Liver (tissue), 9 donors: ENCODE measurements around the gene CDH4. TPM values are rescaled to one million over a fixed set of nuclear protein-coding genes. Genes with fewer than 3 reads are reported as not detected.

Source experiments
- DNase-seq: peaks from one replicate; pipeline ENCODE4 v3.0.0-alpha.2; 2017; ENCODE audit warnings: low spot score
- H3K27ac ChIP-seq, 2 donors: one replicate each; pipeline ENCODE4 v1.7.0; 2013; ENCODE audit warnings: inconsistent platforms in 2 of 2, low read length in 2 of 2, control low read depth in 1 of 2, low read depth in 1 of 2, mild to moderate bottlenecking in 1 of 2
- H3K27me3 ChIP-seq, 4 donors: one replicate each; pipeline versions ENCODE4 v1.6.1 to v1.7.0; 2013; ENCODE audit warnings: low read length in 3 of 4, inconsistent platforms in 1 of 4, mild to moderate bottlenecking in 1 of 4, moderate library complexity in 1 of 4; ENCODE audit not compliant: control insufficient read depth in 4 of 4, insufficient read depth in 4 of 4
- H3K36me3 ChIP-seq, 4 donors: one replicate each; pipeline versions ENCODE4 v1.6.1 to v1.7.0; 2013; ENCODE audit warnings: low read length in 3 of 4, mild to moderate bottlenecking in 3 of 4, low read depth in 1 of 4, moderate library complexity in 1 of 4; ENCODE audit not compliant: control insufficient read depth in 4 of 4, insufficient read depth in 3 of 4
- H3K4me1 ChIP-seq, 4 donors: one replicate each; pipeline versions ENCODE4 v1.6.1 to v1.7.0; 2013; ENCODE audit warnings: low read length in 3 of 4, mild to moderate bottlenecking in 3 of 4, moderate library complexity in 1 of 4; ENCODE audit not compliant: control insufficient read depth in 4 of 4, insufficient read depth in 4 of 4
- H3K4me3 ChIP-seq, 3 donors: one replicate each; pipeline versions ENCODE4 v1.6.1 to v1.7.0; 2013; ENCODE audit warnings: low read length in 3 of 3, control low read depth in 1 of 3, low read depth in 1 of 3, mild to moderate bottlenecking in 1 of 3
- H3K9ac ChIP-seq, 2 donors: one replicate each; pipeline ENCODE4 v1.7.0; 2013; ENCODE audit warnings: low read length in 2 of 2, mild to moderate bottlenecking in 2 of 2, moderate library complexity in 2 of 2, control low read depth in 1 of 2, low read depth in 1 of 2
- H3K9me3 ChIP-seq, 4 donors: one replicate each; pipeline versions ENCODE4 v1.6.1 to v1.7.0; 2013; ENCODE audit warnings: low read length in 3 of 4; ENCODE audit not compliant: control insufficient read depth in 4 of 4
- FOXA2 ChIP-seq: IDR thresholded peaks from 2 replicates; pipeline ENCODE4 v1.6.1; 2016; ENCODE audit warnings: antibody characterized with exemption
- GABPA ChIP-seq, 2 donors: IDR thresholded peaks in 1 of 2; conservative IDR thresholded peaks in 1 of 2; 2 replicates each; pipeline ENCODE4 v1.6.1; 2016; ENCODE audit warnings: antibody characterized with exemption in 2 of 2, mild to moderate bottlenecking in 1 of 2, moderate library complexity in 1 of 2
- HNF4A ChIP-seq, 2 donors: conservative IDR thresholded peaks; 2 replicates each; pipeline ENCODE4 v1.6.1; 2016; ENCODE audit warnings: antibody characterized with exemption in 2 of 2, mild to moderate bottlenecking in 2 of 2
- HNF4G ChIP-seq: IDR thresholded peaks from 2 replicates; pipeline ENCODE4 v1.6.1; 2016; ENCODE audit warnings: antibody characterized with exemption
- JUND ChIP-seq, 2 donors: IDR thresholded peaks; 2 replicates each; pipeline ENCODE4 v1.6.1; 2016; ENCODE audit warnings: antibody characterized with exemption in 2 of 2
- NR2F2 ChIP-seq: IDR thresholded peaks from 2 replicates; pipeline ENCODE4 v1.6.1; 2016; ENCODE audit warnings: antibody characterized with exemption
- RAD21 ChIP-seq, 2 donors: IDR thresholded peaks; 2 replicates each; pipeline ENCODE4 v1.6.1; 2016; ENCODE audit warnings: antibody characterized with exemption in 2 of 2, mild to moderate bottlenecking in 2 of 2
- SP1 ChIP-seq: IDR thresholded peaks from 2 replicates; pipeline ENCODE4 v1.6.1; 2018; ENCODE audit warnings: antibody characterized with exemption, mild to moderate bottlenecking
- TAF1 ChIP-seq: conservative IDR thresholded peaks from 2 replicates; pipeline ENCODE4 v1.6.1; 2016; ENCODE audit warnings: antibody characterized with exemption, mild to moderate bottlenecking
- YY1 ChIP-seq: IDR thresholded peaks from 2 replicates; pipeline ENCODE4 v1.6.1; 2016; ENCODE audit warnings: antibody characterized with exemption, mild to moderate bottlenecking
- WGBS: extraction: QIAGEN DNeasy Blood & Tissue Kit; methylation state at CpG from one replicate; pipeline ENCODE4 v1.1.7; 2013; 5-methylcytosine and 5-hydroxymethylcytosine counted together
- polyA plus RNA-seq, 2 donors: library from polyadenylated mRNA; stranded (reverse) in 1 of 2; unstranded in 1 of 2; fragments of 200-250 nt in 1 of 2; fragments of >200 nt in 1 of 2; fragmentation: Nextera tagmentation in 1 of 2; extraction: Ambion mirVana in 1 of 2; gene quantifications; one replicate each; pipeline versions ENCODE4 v1.2.1 to v1.2.3, GENCODE V29; 2013 to 2015
- total RNA-seq, 2 donors: library from RNA; depleted of rRNA; stranded (reverse); fragments of >200 nt; gene quantifications; one replicate each; pipeline ENCODE4 v1.2.3, GENCODE V29; 2014
- TF ChIP-seq, protein P1 (sequence below): fragments of 150-350 bp; IDR thresholded peaks from 2 replicates; pipeline ENCODE4 v1.5.1; 2017; ENCODE audit warnings: improper control_type of control experiment, low read depth, low read length; ENCODE audit not compliant: missing input control
- TF ChIP-seq, protein P2 (sequence below): IDR thresholded peaks from 2 replicates; pipeline ENCODE4 v1.6.1; 2016; ENCODE audit warnings: antibody characterized with exemption
- TF ChIP-seq, protein P3 (sequence below): IDR thresholded peaks from 2 replicates; pipeline ENCODE4 v1.6.1; 2016; ENCODE audit warnings: antibody characterized with exemption, mild to moderate bottlenecking
- TF ChIP-seq, protein P4 (sequence below): IDR thresholded peaks from 2 replicates; pipeline ENCODE4 v1.6.1; 2016; ENCODE audit warnings: antibody characterized with exemption
- TF ChIP-seq, protein P5 (sequence below): IDR thresholded peaks from 2 replicates; pipeline ENCODE4 v1.6.1; 2016; ENCODE audit warnings: antibody characterized with exemption
- donor health status: healthy.
- donor health status: healthy.
- donor health status: healthy.
- donor health status: healthy.
- donor health status: healthy.

CDH4 gene
- total and polyA plus RNA-seq, 4 donors: 0.03 to 0.25 (median 0.19) TPM; not detected in 1

DNA sequence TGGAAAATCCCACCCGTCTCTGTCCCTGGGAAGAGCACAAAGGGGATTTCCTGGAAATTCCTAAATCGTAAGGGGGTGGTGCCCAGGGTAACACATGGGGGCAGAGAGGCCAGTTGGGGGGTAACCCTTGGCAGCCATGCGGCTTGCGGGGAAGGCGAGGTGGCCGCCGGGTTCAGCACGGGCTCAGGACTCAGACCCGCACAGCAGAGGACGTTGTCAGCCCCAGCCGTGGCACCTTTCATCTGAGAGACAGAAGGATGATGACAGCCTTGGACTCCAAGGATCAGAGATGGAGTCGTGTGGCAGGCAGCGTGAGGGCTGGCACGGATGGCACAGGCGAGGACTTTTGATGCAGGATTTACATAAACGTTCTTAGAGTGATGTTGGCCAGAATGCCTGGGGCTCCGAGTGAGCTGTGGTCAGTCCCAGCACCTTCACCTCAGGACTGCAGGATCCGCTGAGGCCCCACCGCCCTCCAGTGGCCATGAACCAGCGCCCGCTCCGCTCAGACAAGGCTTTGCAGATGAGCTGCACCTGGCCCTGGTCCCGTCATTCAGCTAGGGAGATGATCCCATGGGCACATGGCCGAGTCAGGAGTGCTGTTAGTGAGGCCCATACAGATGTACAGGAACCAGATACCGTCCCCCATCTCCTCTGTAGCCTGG lies 623.3 kb downstream of the CDH4 start:
- H3K27ac ChIP-seq: no peak overlapping the region
- H3K9ac ChIP-seq: no peak overlapping the region
- H3K36me3 ChIP-seq: no peaks in the 10 kb centered on the region
- TF ChIP-seq RAD21 (IDR thresholded peaks at IDR 0.05) (no peak), FOXA2 (no peak)
- TF ChIP-seq, protein P1, sequence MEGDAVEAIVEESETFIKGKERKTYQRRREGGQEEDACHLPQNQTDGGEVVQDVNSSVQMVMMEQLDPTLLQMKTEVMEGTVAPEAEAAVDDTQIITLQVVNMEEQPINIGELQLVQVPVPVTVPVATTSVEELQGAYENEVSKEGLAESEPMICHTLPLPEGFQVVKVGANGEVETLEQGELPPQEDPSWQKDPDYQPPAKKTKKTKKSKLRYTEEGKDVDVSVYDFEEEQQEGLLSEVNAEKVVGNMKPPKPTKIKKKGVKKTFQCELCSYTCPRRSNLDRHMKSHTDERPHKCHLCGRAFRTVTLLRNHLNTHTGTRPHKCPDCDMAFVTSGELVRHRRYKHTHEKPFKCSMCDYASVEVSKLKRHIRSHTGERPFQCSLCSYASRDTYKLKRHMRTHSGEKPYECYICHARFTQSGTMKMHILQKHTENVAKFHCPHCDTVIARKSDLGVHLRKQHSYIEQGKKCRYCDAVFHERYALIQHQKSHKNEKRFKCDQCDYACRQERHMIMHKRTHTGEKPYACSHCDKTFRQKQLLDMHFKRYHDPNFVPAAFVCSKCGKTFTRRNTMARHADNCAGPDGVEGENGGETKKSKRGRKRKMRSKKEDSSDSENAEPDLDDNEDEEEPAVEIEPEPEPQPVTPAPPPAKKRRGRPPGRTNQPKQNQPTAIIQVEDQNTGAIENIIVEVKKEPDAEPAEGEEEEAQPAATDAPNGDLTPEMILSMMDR: no peak
- H3K4me1 ChIP-seq: no peaks in the 10 kb centered on the region
- no peak for DNase-seq
- H3K9me3 ChIP-seq: peaks cover 0 to 4% (median 0%) of the 10 kb centered on the region in 4 donors
- H3K4me3 ChIP-seq: no peak overlapping the region
- WGBS: 71% methylated on average over 25 of the region's 25 CpGs
- peaks cover 0 to 4% (median 2%) of the 10 kb centered on the region in 4 donors for H3K27me3 ChIP-seq

DNA sequence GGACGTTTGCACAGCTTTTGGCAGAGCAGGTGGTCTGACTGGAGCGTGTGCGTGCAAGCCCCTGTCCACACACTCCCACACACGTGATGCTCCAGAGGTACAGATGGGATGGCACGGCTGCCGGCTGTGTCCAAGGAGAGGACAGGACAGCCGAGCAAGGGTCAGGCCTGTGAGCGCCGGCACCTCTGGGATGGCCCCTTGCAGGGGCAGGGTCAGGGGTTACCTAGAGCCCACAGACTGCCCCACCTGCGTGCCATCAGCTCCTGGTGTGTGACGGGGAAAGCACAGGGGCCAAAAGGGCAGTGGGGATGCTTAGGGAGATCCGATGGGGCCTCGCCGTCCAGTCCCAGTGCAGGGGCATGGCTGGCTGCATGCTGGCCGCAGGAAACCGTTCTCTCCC lies 623.9 kb downstream of the CDH4 start:
- 59% methylated on average over 16 of the region's 16 CpGs for WGBS
- Histone ChIP-seq H3K4me3 (no peak overlapping the region), H3K4me1 (no peaks in the 10 kb centered on the region), H3K9me3 (peaks cover 0 to 4% (median 0%) of the 10 kb centered on the region in 4 donors), H3K27me3 (peaks cover 0 to 4% (median 2%) of the 10 kb centered on the region in 4 donors), H3K9ac (no peak overlapping the region), H3K36me3 (no peaks in the 10 kb centered on the region), H3K27ac (no peak overlapping the region)
- no peak for DNase-seq
- TF ChIP-seq TAF1 (no peak), HNF4G (no peak), HNF4A (conservative IDR thresholded peaks at IDR 0.05) (no peak), NR2F2 (no peak), JUND (IDR thresholded peaks at IDR 0.05) (no peak), SP1 (no peak)

DNA sequence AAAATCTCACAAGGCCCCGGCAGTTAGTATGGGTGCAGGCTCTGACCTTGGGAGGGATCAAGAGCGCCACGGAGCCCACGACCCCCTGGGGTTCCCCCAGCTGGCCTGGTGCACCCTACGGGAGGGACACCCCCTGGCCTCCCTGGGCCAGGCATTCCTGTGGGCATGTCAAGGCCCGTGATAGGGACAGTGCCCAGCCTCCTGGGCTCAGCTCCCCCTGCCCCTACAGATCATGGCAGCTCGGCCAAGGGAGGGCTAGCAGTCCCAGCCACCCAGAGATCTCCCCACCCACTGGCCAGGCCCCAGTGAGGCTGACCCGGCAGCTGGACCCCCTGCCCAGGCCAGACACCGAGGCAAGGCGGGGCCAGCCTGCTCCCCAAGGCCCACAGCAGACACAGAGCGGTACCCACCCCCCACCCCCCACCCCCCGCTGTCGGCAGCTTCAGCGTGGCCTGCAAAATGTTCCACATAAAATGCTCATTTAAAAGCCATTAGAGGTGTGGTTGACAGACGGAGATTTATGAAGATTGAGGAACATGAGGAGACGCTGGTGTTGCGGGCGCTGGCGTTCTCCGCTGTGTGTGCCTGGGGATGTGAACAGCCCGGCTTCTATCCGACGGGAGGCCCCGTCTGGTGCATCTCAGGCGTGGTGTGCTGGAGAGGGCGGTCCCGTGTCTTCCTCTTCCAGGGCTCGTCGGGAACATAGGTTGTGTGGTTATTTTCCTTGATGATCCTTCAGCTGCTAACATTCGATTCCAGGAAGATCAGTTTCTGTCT lies 625.1 kb downstream of the CDH4 start:
- H3K36me3 ChIP-seq: no peaks in the 10 kb centered on the region
- H3K4me3 ChIP-seq: no peak overlapping the region
- H3K9ac ChIP-seq: no peak overlapping the region
- H3K27ac ChIP-seq: no peak overlapping the region
- DNase-seq: no peak
- peaks cover 0 to 4% (median 0%) of the 10 kb centered on the region in 4 donors for H3K27me3 ChIP-seq
- no peaks in the 10 kb centered on the region for H3K4me1 ChIP-seq
- no peak for TF ChIP-seq NR2F2
- TF ChIP-seq, protein P2, sequence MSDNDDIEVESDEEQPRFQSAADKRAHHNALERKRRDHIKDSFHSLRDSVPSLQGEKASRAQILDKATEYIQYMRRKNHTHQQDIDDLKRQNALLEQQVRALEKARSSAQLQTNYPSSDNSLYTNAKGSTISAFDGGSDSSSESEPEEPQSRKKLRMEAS: no peak
- TF ChIP-seq GABPA (IDR thresholded peaks at IDR 0.05 in 1 of 2, conservative IDR thresholded peaks at IDR 0.05 in 1 of 2): no peak
- TF ChIP-seq, protein P3, sequence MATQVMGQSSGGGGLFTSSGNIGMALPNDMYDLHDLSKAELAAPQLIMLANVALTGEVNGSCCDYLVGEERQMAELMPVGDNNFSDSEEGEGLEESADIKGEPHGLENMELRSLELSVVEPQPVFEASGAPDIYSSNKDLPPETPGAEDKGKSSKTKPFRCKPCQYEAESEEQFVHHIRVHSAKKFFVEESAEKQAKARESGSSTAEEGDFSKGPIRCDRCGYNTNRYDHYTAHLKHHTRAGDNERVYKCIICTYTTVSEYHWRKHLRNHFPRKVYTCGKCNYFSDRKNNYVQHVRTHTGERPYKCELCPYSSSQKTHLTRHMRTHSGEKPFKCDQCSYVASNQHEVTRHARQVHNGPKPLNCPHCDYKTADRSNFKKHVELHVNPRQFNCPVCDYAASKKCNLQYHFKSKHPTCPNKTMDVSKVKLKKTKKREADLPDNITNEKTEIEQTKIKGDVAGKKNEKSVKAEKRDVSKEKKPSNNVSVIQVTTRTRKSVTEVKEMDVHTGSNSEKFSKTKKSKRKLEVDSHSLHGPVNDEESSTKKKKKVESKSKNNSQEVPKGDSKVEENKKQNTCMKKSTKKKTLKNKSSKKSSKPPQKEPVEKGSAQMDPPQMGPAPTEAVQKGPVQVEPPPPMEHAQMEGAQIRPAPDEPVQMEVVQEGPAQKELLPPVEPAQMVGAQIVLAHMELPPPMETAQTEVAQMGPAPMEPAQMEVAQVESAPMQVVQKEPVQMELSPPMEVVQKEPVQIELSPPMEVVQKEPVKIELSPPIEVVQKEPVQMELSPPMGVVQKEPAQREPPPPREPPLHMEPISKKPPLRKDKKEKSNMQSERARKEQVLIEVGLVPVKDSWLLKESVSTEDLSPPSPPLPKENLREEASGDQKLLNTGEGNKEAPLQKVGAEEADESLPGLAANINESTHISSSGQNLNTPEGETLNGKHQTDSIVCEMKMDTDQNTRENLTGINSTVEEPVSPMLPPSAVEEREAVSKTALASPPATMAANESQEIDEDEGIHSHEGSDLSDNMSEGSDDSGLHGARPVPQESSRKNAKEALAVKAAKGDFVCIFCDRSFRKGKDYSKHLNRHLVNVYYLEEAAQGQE: no peak
- TF ChIP-seq, protein P1: no peak
- no peak for TF ChIP-seq TAF1
- TF ChIP-seq, protein P4, sequence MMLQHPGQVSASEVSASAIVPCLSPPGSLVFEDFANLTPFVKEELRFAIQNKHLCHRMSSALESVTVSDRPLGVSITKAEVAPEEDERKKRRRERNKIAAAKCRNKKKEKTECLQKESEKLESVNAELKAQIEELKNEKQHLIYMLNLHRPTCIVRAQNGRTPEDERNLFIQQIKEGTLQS: no peak
- no peak for TF ChIP-seq YY1
- TF ChIP-seq, protein P5, sequence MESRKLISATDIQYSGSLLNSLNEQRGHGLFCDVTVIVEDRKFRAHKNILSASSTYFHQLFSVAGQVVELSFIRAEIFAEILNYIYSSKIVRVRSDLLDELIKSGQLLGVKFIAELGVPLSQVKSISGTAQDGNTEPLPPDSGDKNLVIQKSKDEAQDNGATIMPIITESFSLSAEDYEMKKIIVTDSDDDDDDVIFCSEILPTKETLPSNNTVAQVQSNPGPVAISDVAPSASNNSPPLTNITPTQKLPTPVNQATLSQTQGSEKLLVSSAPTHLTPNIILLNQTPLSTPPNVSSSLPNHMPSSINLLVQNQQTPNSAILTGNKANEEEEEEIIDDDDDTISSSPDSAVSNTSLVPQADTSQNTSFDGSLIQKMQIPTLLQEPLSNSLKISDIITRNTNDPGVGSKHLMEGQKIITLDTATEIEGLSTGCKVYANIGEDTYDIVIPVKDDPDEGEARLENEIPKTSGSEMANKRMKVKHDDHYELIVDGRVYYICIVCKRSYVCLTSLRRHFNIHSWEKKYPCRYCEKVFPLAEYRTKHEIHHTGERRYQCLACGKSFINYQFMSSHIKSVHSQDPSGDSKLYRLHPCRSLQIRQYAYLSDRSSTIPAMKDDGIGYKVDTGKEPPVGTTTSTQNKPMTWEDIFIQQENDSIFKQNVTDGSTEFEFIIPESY: no peak
- H3K9me3 ChIP-seq: no peaks in the 10 kb centered on the region
- 83% methylated on average over 30 of the region's 30 CpGs for WGBS
